KMS-11 (cell line): ENCODE results near the gene CHADL.

Source experiments
- H2AFZ ChIP-seq: fragments of 200-600 bp; sonication (generic); 2 replicates; pipeline ENCODE4 v1.6.1; 2016; ENCODE audit warnings: antibody characterized with exemption, mixed run types, low read depth
- H3K27ac ChIP-seq: fragments of 200-600 bp; sonication (generic); 2 replicates; pipeline ENCODE4 v1.6.1; 2016; ENCODE audit warnings: mild to moderate bottlenecking, mixed run types
- H3K27me3 ChIP-seq: fragments of 200-600 bp; sonication (generic); 2 replicates; pipeline ENCODE4 v1.6.1; 2017; ENCODE audit warnings: mild to moderate bottlenecking, low read depth, mixed run types, moderate library complexity; ENCODE audit not compliant: insufficient read depth
- H3K36me3 ChIP-seq: fragments of 200-600 bp; sonication (generic); 2 replicates; pipeline ENCODE4 v1.6.1; 2017; ENCODE audit warnings: mild to moderate bottlenecking, mixed run types; ENCODE audit not compliant: insufficient read depth
- H3K4me1 ChIP-seq: fragments of 200-600 bp; sonication (generic); 2 replicates; pipeline ENCODE4 v1.6.1; 2016; ENCODE audit warnings: mild to moderate bottlenecking, low read depth, mixed run types; ENCODE audit not compliant: poor library complexity, severe bottlenecking
- H3K4me2 ChIP-seq: fragments of 200-600 bp; sonication (generic); 2 replicates; pipeline ENCODE4 v1.7.0; 2016; ENCODE audit warnings: mild to moderate bottlenecking, mixed run types
- H3K4me3 ChIP-seq: fragments of 200-600 bp; sonication (generic); IDR thresholded peaks from 2 replicates; pipeline ENCODE4 v1.6.1; 2017; ENCODE audit warnings: low read depth, low read length, mixed read lengths; ENCODE audit not compliant: insufficient read depth
- H3K79me2 ChIP-seq: fragments of 200-600 bp; sonication (generic); 2 replicates; pipeline ENCODE4 v1.6.1; 2016; ENCODE audit warnings: low read depth, mixed run types; ENCODE audit not compliant: insufficient read depth
- H3K9ac ChIP-seq: fragments of 200-600 bp; sonication (generic); 2 replicates; pipeline ENCODE4 v1.6.1; 2016; ENCODE audit warnings: mild to moderate bottlenecking, mixed run types
- H4K20me1 ChIP-seq: fragments of 200-600 bp; sonication (generic); 2 replicates; pipeline ENCODE4 v1.6.1; 2016; ENCODE audit warnings: mild to moderate bottlenecking, mixed run types; ENCODE audit not compliant: insufficient read depth
- CTCF ChIP-seq: fragments of 200-600 bp; sonication (generic); conservative IDR thresholded peaks from 2 replicates; pipeline ENCODE4 v1.6.1; 2017; ENCODE audit warnings: low read depth, mild to moderate bottlenecking, antibody characterized with exemption, low read length, moderate library complexity, mixed read lengths

Gene CHADL

GRCh38 chr22:41217553-41218157 is 23.1 kb downstream of the CHADL start:
- no peak for TF ChIP-seq CTCF
- Histone ChIP-seq H3K79me2 (no peaks in the 10 kb centered on the region), H4K20me1 (no peaks in the 10 kb centered on the region), H3K36me3 (no peaks in the 10 kb centered on the region; the same call in 1 of the 2 replicates), H3K27ac (no peak overlapping the region), H3K4me1 (peaks cover 17% of the 10 kb centered on the region), H3K9ac (no peak overlapping the region), H3K4me2 (no peak overlapping the region), H3K27me3 (no peaks in the 10 kb centered on the region), H3K4me3 (no peak overlapping the region), H2AFZ (no peak overlapping the region)

DNA sequence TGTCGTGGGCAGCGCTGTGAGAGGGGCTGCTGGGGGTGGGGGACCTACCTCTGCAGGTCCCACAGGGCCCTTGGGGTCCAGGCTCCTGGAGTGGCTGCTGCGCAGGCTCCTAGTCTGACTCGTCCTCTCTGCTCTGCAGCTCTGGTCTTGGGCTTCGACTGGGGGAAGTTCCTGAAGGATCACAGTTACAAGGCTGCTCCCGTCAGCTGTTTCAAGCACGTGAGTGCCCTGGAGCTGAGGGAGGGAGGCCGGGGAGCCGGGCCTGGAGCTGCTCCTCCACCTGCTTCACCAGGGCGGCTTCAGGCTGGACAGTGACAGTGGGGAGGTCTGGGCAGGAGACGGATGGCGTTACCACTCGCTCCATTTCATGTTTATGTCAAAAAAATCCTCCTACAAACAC is 23.7 kb downstream of the CHADL start:
- Histone ChIP-seq H3K9ac (no peak overlapping the region), H3K36me3 (no peaks in the 10 kb centered on the region; the same call in 1 of the 2 replicates), H3K79me2 (no peaks in the 10 kb centered on the region), H2AFZ (no peak overlapping the region), H3K4me1 (peaks cover 17% of the 10 kb centered on the region), H3K27me3 (no peaks in the 10 kb centered on the region), H3K4me2 (no peak overlapping the region), H3K27ac (no peak overlapping the region), H3K4me3 (no peak overlapping the region), H4K20me1 (no peaks in the 10 kb centered on the region)
- TF ChIP-seq CTCF, result no peak

DNA sequence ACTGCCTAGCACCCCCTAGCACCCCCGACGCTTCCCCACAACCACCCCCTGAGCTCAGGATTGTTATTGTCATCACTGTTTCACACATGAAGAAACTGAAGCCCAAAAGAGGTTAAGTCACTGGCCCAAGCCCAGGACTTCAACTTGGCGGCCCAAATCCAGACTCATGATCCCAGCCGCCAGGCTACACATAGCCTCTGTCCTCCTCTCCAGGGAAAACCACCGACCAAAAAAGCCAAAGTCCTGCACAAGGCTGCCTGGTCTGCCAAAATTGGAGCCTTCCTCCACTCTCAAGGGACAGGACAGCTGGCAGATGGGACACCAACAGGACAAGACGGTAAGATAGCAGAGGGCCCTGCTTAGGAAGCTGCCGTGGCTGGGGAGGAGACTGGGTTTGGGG is 24.8 kb downstream of the CHADL start:
- Histone ChIP-seq H3K4me1 (peaks cover 17% of the 10 kb centered on the region), H3K27ac (no peak overlapping the region), H3K27me3 (no peaks in the 10 kb centered on the region), H3K9ac (no peak overlapping the region), H3K4me3 (no peak overlapping the region), H4K20me1 (no peaks in the 10 kb centered on the region), H3K79me2 (no peaks in the 10 kb centered on the region), H3K36me3 (no peaks in the 10 kb centered on the region; the same call in 1 of the 2 replicates), H3K4me2 (no peak overlapping the region), H2AFZ (no peak overlapping the region)
- TF ChIP-seq CTCF, result no peak

GRCh38 chr22:41215409-41215808 is 25.3 kb downstream of the CHADL start:
- Histone ChIP-seq H3K4me1 (peaks cover 17% of the 10 kb centered on the region), H3K4me3 (no peak overlapping the region), H3K9ac (no peak overlapping the region), H3K4me2 (no peak overlapping the region), H3K79me2 (no peaks in the 10 kb centered on the region), H3K36me3 (no peaks in the 10 kb centered on the region; the same call in 1 of the 2 replicates), H4K20me1 (no peaks in the 10 kb centered on the region), H2AFZ (no peak overlapping the region), H3K27ac (no peak overlapping the region), H3K27me3 (no peaks in the 10 kb centered on the region)
- TF ChIP-seq CTCF, result no peak
